ENCODE measurements around the gene GATB. TPM values are rescaled to one million over a fixed set of nuclear protein-coding genes. Genes with fewer than 3 reads are reported as not detected.

The GATB gene
- total and polyA plus RNA-seq, 12 donors, result 39.1 to 168 (median 88.5) TPM

GRCh38 chr4:151659601-151660364 is 101.0 kb downstream of the GATB start:
- ATAC-seq (peak in 1 of 8 donors; percentile 44), DNase-seq (no peak)
- TF ChIP-seq CTCF (IDR thresholded peaks at IDR 0.05), result no peak
- WGBS, 2 donors, result 74 to 79% methylated on average over 12 of the region's 12 CpGs
- Histone ChIP-seq H3K9me3 (no peaks in the 10 kb centered on the region), H3K27me3 (no peaks in the 10 kb centered on the region), H3K27ac (no peak overlapping the region), H3K4me1 (peaks cover 0 to 7% (median 0%) of the 10 kb centered on the region in 9 donors), H3K4me3 (no peak overlapping the region), H3K36me3 (peaks cover 0 to 9% (median 0%) of the 10 kb centered on the region in 9 donors)
- intact Hi-C loops (cut with DNase I), result no loop called here

- Histone ChIP-seq H3K4me1 (peaks cover 0 to 7% (median 0%) of the 10 kb centered on the region in 9 donors), H3K9me3 (no peaks in the 10 kb centered on the region), H3K36me3 (peaks cover 0 to 9% (median 0%) of the 10 kb centered on the region in 9 donors), H3K27ac (no peak overlapping the region), H3K27me3 (no peaks in the 10 kb centered on the region), H3K4me3 (no peak overlapping the region)
- no peak for TF ChIP-seq CTCF (IDR thresholded peaks at IDR 0.05)
- intact Hi-C loops (cut with DNase I), result no loop called here
- ATAC-seq, result peak in 1 of 8 donors; percentile 62
- DNase-seq, result no peak
Observed at GRCh38 chr4:151658959-151659600, 101.7 kb downstream of the GATB start.

GRCh38 chr4:151657896-151658295 is 102.9 kb downstream of the GATB start:
- no peak overlapping the region for H3K27ac ChIP-seq
- TF ChIP-seq CTCF (IDR thresholded peaks at IDR 0.05), result no peak
- peaks cover 0 to 10% (median 0%) of the 10 kb centered on the region in 9 donors for H3K4me1 ChIP-seq
- no peak overlapping the region for H3K4me3 ChIP-seq
- peaks cover 0 to 9% (median 0%) of the 10 kb centered on the region in 9 donors for H3K36me3 ChIP-seq
- DNase-seq (no peak), ATAC-seq (no peak)
- intact Hi-C loops (cut with DNase I), result no loop called here
- no peaks in the 10 kb centered on the region for H3K9me3 ChIP-seq
- no peaks in the 10 kb centered on the region for H3K27me3 ChIP-seq
- 92 to 94% methylated on average over 5 of the region's 5 CpGs for WGBS, 2 donors

- WGBS, 2 donors, result 86 to 92% methylated on average over 8 of the region's 8 CpGs
- H3K4me3 ChIP-seq, result no peak overlapping the region
- no peak for DNase-seq
- H3K27me3 ChIP-seq, result no peaks in the 10 kb centered on the region
- intact Hi-C loops (cut with DNase I), result no loop called here
- ATAC-seq, result no peak
- peaks cover 0 to 10% (median 0%) of the 10 kb centered on the region in 9 donors for H3K4me1 ChIP-seq
- peaks cover 0 to 9% (median 0%) of the 10 kb centered on the region in 9 donors for H3K36me3 ChIP-seq
- no peak overlapping the region for H3K27ac ChIP-seq
- no peaks in the 10 kb centered on the region for H3K9me3 ChIP-seq
- no peak for TF ChIP-seq CTCF (IDR thresholded peaks at IDR 0.05)
Observed at GRCh38 chr4:151656058-151656457, 104.7 kb downstream of the GATB start.
